Naive B cell (primary cell): ENCODE results near the gene GPR157. TPM values are rescaled to one million over a fixed set of nuclear protein-coding genes. Genes with fewer than 3 reads are reported as not detected.
A peak's percentile ranks its signal among the peaks of the same experiment; 100 is the strongest.

Experiments
- ATAC-seq, 2 donors: fragments of 150-1000 bp; cut with Tn5 transposase; 2 replicates each; pipeline ENCODE4 v1.10.0; 2021; ENCODE audit warnings: low read depth in 2 of 2, mild to moderate bottlenecking in 2 of 2, moderate library complexity in 2 of 2
- DNase-seq: peaks from one replicate; pipeline ENCODE4 v3.0.0; 2022
- H3K27ac Mint-ChIP-seq, 6 donors: one replicate each; pipeline ENCODE4 v1.8.0; 2020 to 2022; ENCODE audit warnings: mild to moderate bottlenecking in 6 of 6, mixed read lengths in 6 of 6, moderate library complexity in 5 of 6, inconsistent platforms in 2 of 6
- H3K27me3 Mint-ChIP-seq, 3 donors: one replicate each; pipeline ENCODE4 v1.8.0; 2021 to 2022; ENCODE audit warnings: mixed read lengths in 3 of 3, mild to moderate bottlenecking in 1 of 3
- H3K36me3 Mint-ChIP-seq, 2 donors: one replicate each; pipeline ENCODE4 v1.8.0; 2020 to 2022; ENCODE audit warnings: mixed read lengths in 2 of 2, inconsistent platforms in 1 of 2, mild to moderate bottlenecking in 1 of 2
- H3K4me1 Mint-ChIP-seq, 3 donors: one replicate each; pipeline ENCODE4 v1.8.0; 2020 to 2022; ENCODE audit warnings: mixed read lengths in 3 of 3, inconsistent platforms in 1 of 3, mild to moderate bottlenecking in 1 of 3, moderate library complexity in 1 of 3
- H3K4me3 Mint-ChIP-seq, 8 donors: one replicate each; pipeline ENCODE4 v1.8.0; 2020 to 2022; ENCODE audit warnings: mild to moderate bottlenecking in 8 of 8, mixed read lengths in 8 of 8, moderate library complexity in 8 of 8, inconsistent platforms in 2 of 8
- H3K9me3 Mint-ChIP-seq, 7 donors: one replicate each; pipeline ENCODE4 v1.8.0; 2020 to 2022; ENCODE audit warnings: mixed read lengths in 7 of 7, mild to moderate bottlenecking in 5 of 7, inconsistent platforms in 2 of 7, moderate library complexity in 1 of 7
- polyA plus RNA-seq, 6 donors: library from polyadenylated mRNA; unstranded; fragments of 300-500 nt; fragmentation: Illumina TruSeq; gene quantifications; one replicate each; pipeline ENCODE4 v1.2.3, GENCODE V29; 2021; ENCODE audit warnings: low read depth in 6 of 6

Gene GPR157
- polyA plus RNA-seq, 6 donors from 2014 or later = 0.31 to 10.3 (median 0.99) TPM

DNA sequence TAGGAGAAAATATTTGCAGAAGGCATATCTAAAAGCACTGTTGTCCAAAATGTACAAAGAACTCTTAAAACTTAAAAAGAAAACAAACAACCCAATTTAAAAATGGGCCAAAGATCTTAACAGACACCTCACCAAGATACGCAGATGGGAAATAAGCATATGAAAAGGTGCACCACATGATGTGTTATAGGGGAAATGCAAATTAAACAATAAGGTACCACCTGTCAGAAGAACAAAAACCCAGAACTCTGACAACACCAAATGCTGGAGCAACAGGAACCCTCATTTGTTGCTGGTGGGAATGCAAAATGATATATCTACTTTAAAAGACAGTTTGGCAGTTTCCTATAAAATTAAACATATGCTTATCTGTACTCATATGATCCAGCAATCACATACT is 77.5 kb downstream of the GPR157 start:
- no peak for DNase-seq
- Mint-ChIP-seq H3K9me3 (no peaks in the 10 kb centered on the region), H3K36me3 (peaks cover 0 to 5% of the 10 kb centered on the region in 2 donors), H3K4me3 (no peak overlapping the region), H3K27ac (peak overlapping the region in 2 of 6 donors; percentile 31 to 51), H3K4me1 (no peaks in the 10 kb centered on the region), H3K27me3 (no peaks in the 10 kb centered on the region)
- ATAC-seq = no peak

- Mint-ChIP-seq H3K9me3 (no peaks in the 10 kb centered on the region), H3K27me3 (no peaks in the 10 kb centered on the region), H3K27ac (peak overlapping the region in 2 of 6 donors; percentile 31 to 51), H3K4me3 (no peak overlapping the region), H3K4me1 (no peaks in the 10 kb centered on the region), H3K36me3 (peaks cover 0 to 5% of the 10 kb centered on the region in 2 donors)
- no peak for ATAC-seq
- no peak for DNase-seq
Observed at GRCh38 chr1:9050803-9051202, 78.1 kb downstream of the GPR157 start.

Other genes with a start within 250 kb of the GPR157 start
- not detected for gene CA6, start 183.2 kb downstream of the GPR157 start, polyA plus RNA-seq
- not detected for gene SLC2A7, start 102.7 kb downstream of the GPR157 start, polyA plus RNA-seq
- gene SLC2A5, start 59.5 kb downstream of the GPR157 start, polyA plus RNA-seq = 10 to 100 TPM in 5 of 6 donors, 1 to 10 TPM in 1; 7.5 to 24.8 (median 21.2) TPM
- gene H6PD, start 105.7 kb upstream of the GPR157 start, polyA plus RNA-seq = 10 to 100 TPM in 5 of 6 donors, 1 to 10 TPM in 1; 6.5 to 16.6 (median 13.6) TPM
- 1 to 10 TPM in 3 of 6 donors, under 1 TPM in 2, not detected in 1; 0.61 to 2.2 (median 1.2) TPM for gene SPSB1, start 163.8 kb upstream of the GPR157 start, polyA plus RNA-seq